Measurements from ENCODE around the gene RBM8A. TPM values are rescaled to one million over a fixed set of nuclear protein-coding genes. Genes with fewer than 3 reads are reported as not detected.

The RBM8A gene
- total and polyA plus RNA-seq, 9 of the 15 experiments (the other 6 are each of a cell fraction or from before 2014, with no cell fraction given), result 215 to 1,035 (median 291) TPM

DNA sequence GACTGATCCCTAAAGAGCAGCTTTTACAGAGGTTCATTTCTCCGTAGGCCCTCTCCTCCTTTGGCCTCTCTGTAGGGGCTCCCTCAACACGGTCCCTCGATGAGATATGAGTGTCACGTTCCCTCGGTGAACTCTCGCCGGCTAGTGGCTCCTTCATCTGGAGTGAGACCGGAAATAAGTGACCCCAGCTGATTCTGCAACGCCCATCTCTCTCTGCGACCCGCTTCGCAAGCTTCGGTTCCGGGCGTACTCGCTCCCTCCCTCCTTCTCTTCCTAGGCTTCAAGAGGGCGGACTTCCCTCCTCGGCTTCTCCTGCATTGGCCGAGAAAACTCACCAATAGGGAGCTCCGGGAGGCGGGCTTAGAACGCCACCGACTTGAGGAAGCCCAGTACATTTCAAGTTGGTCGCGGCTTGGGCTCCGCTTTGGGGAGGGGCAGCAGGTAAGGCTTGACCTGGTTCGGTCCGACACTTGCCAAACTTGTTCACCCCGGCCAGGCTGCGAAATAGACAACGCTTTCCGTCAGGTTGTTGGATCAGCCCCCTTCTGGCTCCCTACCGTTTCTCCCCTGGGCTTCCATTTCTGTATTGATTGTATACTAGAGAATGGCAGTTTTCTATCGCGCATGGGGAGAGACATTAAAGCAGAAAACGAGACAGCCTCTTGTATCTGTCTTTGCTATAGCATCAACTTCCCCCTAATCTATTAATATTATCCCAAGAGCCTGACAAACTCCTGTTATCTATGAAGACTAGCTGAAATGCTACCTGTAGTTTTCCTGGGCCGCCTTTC lies 37.2 kb upstream of the RBM8A start, which contains the start of the genes ANKRD34A and POLR3GL (continued):
- TF ChIP-seq, protein P1, sequence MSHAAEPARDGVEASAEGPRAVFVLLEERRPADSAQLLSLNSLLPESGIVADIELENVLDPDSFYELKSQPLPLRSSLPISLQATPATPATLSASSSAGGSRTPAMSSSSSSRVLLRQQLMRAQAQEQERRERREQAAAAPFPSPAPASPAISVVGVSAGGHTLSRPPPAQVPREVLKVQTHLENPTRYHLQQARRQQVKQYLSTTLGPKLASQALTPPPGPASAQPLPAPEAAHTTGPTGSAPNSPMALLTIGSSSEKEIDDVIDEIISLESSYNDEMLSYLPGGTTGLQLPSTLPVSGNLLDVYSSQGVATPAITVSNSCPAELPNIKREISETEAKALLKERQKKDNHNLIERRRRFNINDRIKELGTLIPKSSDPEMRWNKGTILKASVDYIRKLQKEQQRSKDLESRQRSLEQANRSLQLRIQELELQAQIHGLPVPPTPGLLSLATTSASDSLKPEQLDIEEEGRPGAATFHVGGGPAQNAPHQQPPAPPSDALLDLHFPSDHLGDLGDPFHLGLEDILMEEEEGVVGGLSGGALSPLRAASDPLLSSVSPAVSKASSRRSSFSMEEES (CRISPR knock-in tag; IDR thresholded peaks at IDR 0.05), result no peak
- TF ChIP-seq HNRNPH1 (optimal IDR thresholded peaks at IDR 0.05; ENCODE audit: low read depth, low read length) (no peak), MNT (conservative IDR thresholded peaks at IDR 0.05) (peak; percentile 15 to 53; a peak in 1 of 4 replicates)

All from K562 (cell line).